MCF 10A (cell line): ENCODE results near the gene USP47. TPM values are rescaled to one million over a fixed set of nuclear protein-coding genes. Genes with fewer than 3 reads are reported as not detected.

Experiments
- BruUV-seq: library from RNA; stranded (reverse); fragments of 400-500 nt; replicated peaks from 2 replicates; lab custom pipeline; 2021; lab: Mats Ljungman, UMichigan
- CTCF ChIA-PET: fragments of 300-600 bp; sonication (Branson Sonifier 250); formaldehyde crosslinking; extraction: SDS; loops from one replicate; lab custom pipeline; 2021; ENCODE audit warnings: antibody characterized with exemption, inconsistent platforms; lab: Yijun Ruan, JAX
- POLR2A ChIA-PET: fragments of 300-600, 350-650 bp; sonication (Branson Sonifier 250); formaldehyde crosslinking; extraction: SDS; loops from one replicate; lab custom pipeline; 2020; ENCODE audit warnings: antibody characterized with exemption, inconsistent platforms; lab: Yijun Ruan, JAX
- DNase-seq: peaks from one replicate; pipeline ENCODE4 v3.0.0-alpha.2; 2018; ENCODE audit not compliant: unreplicated experiment
- H3K27ac Mint-ChIP-seq: one replicate; pipeline ENCODE4 v1.8.0; 2022; ENCODE audit warnings: mild to moderate bottlenecking, low read depth, mixed read lengths; ENCODE audit not compliant: unreplicated experiment
- H3K27me3 Mint-ChIP-seq: one replicate; pipeline ENCODE4 v1.8.0; 2022; ENCODE audit warnings: mixed read lengths; ENCODE audit not compliant: insufficient read depth, unreplicated experiment
- H3K36me3 Mint-ChIP-seq: one replicate; pipeline ENCODE4 v1.8.0; 2022; ENCODE audit warnings: mild to moderate bottlenecking, moderate library complexity, mixed read lengths; ENCODE audit not compliant: insufficient read depth, unreplicated experiment
- H3K4me1 Mint-ChIP-seq: one replicate; pipeline ENCODE4 v1.8.0; 2022; ENCODE audit warnings: mixed read lengths; ENCODE audit not compliant: insufficient read depth, unreplicated experiment
- H3K4me3 Mint-ChIP-seq: one replicate; pipeline ENCODE4 v1.8.0; 2022; ENCODE audit warnings: mild to moderate bottlenecking, moderate library complexity, mixed read lengths; ENCODE audit not compliant: unreplicated experiment
- H3K9me3 Mint-ChIP-seq: one replicate; pipeline ENCODE4 v1.8.0; 2022; ENCODE audit warnings: mixed read lengths; ENCODE audit not compliant: unreplicated experiment
- CTCF ChIP-seq: fragments of 200-600 bp; IDR thresholded peaks from one replicate; pipeline ENCODE4 v1.8.0; 2022; ENCODE audit warnings: antibody characterized with exemption, mild to moderate bottlenecking; ENCODE audit not compliant: unreplicated experiment
- intact Hi-C: fragments of 100-400 bp; cut with micrococcal nuclease; formaldehyde crosslinking; loops from 2 replicates; pipeline ENCODE4 v1.14.1; 2022
- total RNA-seq: library from RNA; stranded (reverse); gene quantifications from 2 replicates; pipeline ENCODE4 v1.2.3, GENCODE V29; 2022

The USP47 gene
- total RNA-seq, 1 experiment from 2014 or later, result 41.6 TPM

- peaks cover 6% of the 10 kb centered on the region for H3K9me3 Mint-ChIP-seq
- BruUV-seq, result no TSS peak
- no peaks in the 10 kb centered on the region for H3K27me3 Mint-ChIP-seq
- H3K4me3 Mint-ChIP-seq, result no peak overlapping the region
- CTCF ChIA-PET, result interaction anchor here (0.7 kb wide), 1 partner anchor 15 kb away, joined by 3 read pairs; no protein-coding TSS in a partner anchor
- DNase-seq, result no peak
- H3K36me3 Mint-ChIP-seq, result no peaks in the 10 kb centered on the region
- intact Hi-C loops, result no loop called here
- TF ChIP-seq CTCF, result no peak
- H3K27ac Mint-ChIP-seq, result no peak overlapping the region
- H3K4me1 Mint-ChIP-seq, result peaks cover 14% of the 10 kb centered on the region
- POLR2A ChIA-PET, result interaction anchor here (0.6 to 1.8 kb wide), 2 partner anchors 28 to 192 kb away, joined by 3 to 19 read pairs; partner anchors contain the start of gene USP47
Observed at GRCh38 chr11:11814614-11815452, 26.9 kb upstream of the USP47 start.

- Mint-ChIP-seq H3K27me3 (no peaks in the 10 kb centered on the region), H3K36me3 (no peaks in the 10 kb centered on the region), H3K27ac (peak overlapping the region; percentile 65), H3K4me3 (no peak overlapping the region), H3K9me3 (peaks cover 6% of the 10 kb centered on the region), H3K4me1 (peaks cover 14% of the 10 kb centered on the region)
- BruUV-seq, result no TSS peak
- CTCF ChIA-PET, result interaction anchor here (0.8 to 2.1 kb wide), 2 partner anchors 29 to 781 kb away, joined by 3 to 6 read pairs; no protein-coding TSS in a partner anchor
- no peak for TF ChIP-seq CTCF
- DNase-seq, result peak; percentile 54
- intact Hi-C loops, result no loop called here
- POLR2A ChIA-PET, result interaction anchor here (3.4 kb wide), 1 partner anchor 26 kb away, joined by 23 read pairs; the partner anchor contains the start of gene USP47
Observed at GRCh38 chr11:11816511-11817314, 25.1 kb upstream of the USP47 start.

GRCh38 chr11:11817957-11818356, 23.8 kb upstream of the USP47 start:
- no peak for TF ChIP-seq CTCF
- DNase-seq, result no peak
- H3K27me3 Mint-ChIP-seq, result no peaks in the 10 kb centered on the region
- H3K27ac Mint-ChIP-seq, result peak overlapping the region; percentile 65
- CTCF ChIA-PET, result interaction anchor here (0.7 to 2.1 kb wide), 5 partner anchors 17 to 218 kb away, joined by 3 to 6 read pairs (median 4); no protein-coding TSS in a partner anchor
- POLR2A ChIA-PET, result interaction anchor here (1.5 to 3.4 kb wide), 2 partner anchors 9 to 25 kb away, joined by 4 to 23 read pairs; partner anchors contain the start of gene USP47
- intact Hi-C loops, result no loop called here
- no peak overlapping the region for H3K4me3 Mint-ChIP-seq
- BruUV-seq, result no TSS peak
- no peaks in the 10 kb centered on the region for H3K36me3 Mint-ChIP-seq
- H3K4me1 Mint-ChIP-seq, result peaks cover 6% of the 10 kb centered on the region
- H3K9me3 Mint-ChIP-seq, result no peaks in the 10 kb centered on the region
